Activated CD4-positive, CD25-positive, alpha-beta regulatory T cell treated with anti-CD3 and anti-CD28 coated beads, Interleukin-2, amount 50 U/mL, for 24 hours (primary cell): Measurements from ENCODE around the gene TSR1.
A peak's percentile ranks its signal among the peaks of the same experiment; 100 is the strongest.
"Not testable (repeated sequence)": the region's sequence is repeated elsewhere in the genome, so short reads cannot be mapped to it uniquely, and the experiment has no call there.

Experiments used
- ATAC-seq, 2 donors: fragments of 150-1000 bp; cut with Tn5 transposase; one replicate each; pipeline ENCODE4 v1.10.0; 2021; ENCODE audit warnings: mild to moderate bottlenecking in 1 of 2, moderate library complexity in 1 of 2

The TSR1 gene

DNA sequence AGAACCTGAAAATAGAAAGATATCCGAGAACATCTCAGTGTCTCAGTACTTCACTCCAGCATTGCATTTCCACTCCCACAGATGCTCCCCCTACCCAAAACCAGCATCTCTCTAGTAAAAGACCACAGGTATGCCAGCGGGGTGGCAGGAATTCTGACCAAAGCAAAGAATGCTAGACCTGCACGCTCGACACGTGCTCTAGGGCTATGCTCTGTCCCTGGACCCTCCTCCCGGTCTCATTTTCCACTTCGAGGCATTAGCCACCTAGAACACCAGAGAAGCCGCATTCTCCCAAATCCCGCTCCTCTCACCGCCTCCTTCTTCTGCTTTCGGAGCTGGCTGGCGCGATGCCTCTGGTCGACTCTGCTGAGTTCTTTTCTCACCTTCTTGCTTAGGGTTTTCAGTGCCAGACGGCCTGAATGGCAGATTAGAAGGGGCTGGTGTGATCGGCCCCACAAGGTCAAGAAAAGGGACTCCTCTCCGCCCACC, 487 bp downstream of the TSR1 start:
- ATAC-seq = no peak

DNA sequence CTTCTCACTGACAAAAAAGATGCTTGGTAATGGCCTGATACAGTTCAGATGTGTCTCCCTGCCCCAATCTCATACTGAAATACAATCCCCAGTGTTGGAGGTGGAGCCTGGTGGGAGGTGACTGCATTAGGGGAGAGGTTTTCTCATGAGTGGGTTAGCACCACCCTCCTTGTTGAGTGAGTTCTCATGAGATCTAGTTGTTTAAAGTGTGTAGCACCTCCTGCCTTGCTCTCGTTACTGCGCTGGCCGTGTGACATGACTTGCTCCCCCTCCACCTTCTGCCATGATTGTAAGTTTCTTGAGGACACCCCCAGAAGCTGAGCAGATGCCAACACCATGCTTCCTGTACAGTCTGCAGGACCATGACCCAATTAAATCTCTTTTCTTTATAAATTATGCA, 5.0 kb downstream of the TSR1 start:
- no peak for ATAC-seq

DNA sequence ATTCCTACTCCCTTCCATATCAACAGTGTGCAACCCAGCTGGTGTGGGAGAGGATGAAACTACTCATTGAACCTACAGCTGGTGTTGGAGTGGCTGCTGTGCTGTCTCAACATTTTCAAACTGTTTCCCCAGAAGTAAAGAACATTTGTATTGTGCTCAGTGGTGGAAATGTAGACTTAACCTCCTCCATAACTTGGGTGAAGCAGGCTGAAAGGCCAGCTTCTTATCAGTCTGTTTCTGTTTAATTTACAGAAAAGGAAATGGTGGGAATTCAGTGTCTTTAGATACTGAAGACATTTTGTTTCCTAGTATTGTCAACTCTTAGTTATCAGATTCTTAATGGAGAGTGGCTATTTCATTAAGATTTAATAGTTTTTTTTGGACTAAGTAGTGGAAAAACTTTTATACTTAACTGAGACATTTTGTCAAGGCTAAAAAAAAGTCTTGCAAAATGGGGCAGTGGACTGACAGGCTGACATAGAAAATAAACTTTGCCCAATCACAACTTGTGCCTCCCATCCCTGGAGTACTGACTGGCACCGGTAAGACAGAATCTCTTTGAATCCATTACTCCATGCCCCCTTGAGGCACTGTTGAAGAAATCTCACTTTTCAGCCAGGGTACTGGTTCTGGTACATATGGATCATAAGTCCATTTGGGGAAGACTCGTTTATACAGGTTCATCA, 12.5 kb downstream of the TSR1 start:
- no peak for ATAC-seq

DNA sequence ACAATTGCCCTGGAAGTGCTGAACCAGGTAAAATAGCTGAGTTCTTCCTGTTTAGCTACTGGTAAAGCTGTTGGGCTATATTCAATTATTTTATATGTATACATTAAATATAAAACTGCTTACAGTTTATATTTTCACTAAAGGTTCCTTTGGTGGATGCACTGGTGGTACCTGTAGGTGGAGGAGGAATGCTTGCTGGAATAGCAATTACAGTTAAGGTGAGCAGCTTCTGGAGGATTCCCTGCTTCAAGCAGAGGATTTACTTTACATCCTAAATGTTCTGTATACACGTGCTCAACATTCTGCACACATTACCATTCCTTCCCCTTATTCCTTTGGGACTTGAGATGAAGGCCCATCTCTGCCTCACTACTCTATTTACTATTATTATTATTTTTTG, 14.9 kb downstream of the TSR1 start:
- ATAC-seq = no peak

DNA sequence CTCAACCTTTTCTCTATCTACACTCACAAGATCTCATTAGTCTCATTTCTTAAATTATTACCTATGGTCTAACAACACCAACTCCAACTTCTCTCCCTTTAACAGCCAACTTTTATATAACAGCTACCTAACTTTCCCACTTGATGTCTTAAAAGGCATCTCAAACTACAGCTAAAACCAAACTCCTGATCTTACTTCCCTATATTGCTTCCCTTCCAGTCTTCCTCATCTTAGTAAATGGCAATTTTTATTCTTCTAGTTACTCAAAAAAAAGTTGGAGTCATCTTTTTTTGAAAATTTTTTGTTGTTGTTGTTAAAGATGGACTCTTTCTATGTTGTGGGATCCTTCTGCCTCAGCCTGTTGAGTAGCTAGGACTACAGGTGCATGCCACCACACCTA, 17.2 kb downstream of the TSR1 start:
- no peak for ATAC-seq

DNA sequence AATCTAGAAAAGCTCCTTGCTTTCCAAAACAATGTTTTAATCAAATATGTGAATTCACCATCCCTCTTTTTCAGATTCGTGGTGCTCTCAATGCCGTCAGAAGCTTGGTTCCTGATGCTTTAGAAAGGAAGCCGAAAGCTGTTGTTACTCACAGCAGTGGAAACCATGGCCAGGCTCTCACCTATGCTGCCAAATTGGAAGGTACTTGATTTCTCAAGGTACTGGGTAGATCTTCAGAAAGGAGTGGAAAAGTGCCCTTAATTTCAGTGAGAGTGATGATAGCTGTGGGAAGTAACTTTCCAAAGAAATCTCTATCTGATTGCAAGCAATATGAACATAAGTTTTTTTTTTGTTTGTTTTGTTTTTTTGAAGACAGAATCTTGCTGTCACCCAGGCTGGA, 18.5 kb downstream of the TSR1 start:
- no peak for ATAC-seq

DNA sequence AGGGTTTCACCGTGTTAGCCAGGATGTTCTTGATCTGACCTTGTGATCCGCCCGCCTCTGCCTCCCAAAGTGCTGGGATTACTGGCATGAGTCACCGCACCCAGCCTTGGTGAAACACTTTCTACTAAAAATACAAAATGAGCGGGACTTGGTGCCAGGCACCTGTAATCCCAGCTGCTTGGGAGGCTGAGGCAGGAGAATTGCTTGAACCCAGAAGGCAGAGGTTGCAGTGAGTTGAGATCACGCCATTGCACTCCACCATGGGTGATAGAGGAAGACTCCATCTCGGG, 19.4 kb downstream of the TSR1 start:
- ATAC-seq = not testable (repeated sequence)

DNA sequence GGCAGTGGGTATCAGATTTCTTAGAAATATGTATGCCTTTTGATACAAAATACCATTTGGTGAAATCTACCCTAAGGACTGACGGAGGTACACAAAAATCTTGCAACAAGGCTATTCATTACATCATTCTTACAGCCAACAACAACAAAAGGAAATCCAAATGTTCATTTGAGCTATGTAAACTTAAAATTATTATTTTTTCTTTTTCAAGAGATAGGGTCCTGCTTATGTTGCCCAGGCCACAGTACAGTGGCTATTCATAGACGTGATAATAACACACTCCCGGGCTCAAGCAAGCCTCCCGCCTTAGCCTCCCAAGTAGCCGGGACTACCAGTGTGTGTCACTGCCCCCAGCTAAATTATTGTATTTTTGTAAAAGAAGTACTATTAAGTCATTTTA, 23.5 kb downstream of the TSR1 start:
- no peak for ATAC-seq

DNA sequence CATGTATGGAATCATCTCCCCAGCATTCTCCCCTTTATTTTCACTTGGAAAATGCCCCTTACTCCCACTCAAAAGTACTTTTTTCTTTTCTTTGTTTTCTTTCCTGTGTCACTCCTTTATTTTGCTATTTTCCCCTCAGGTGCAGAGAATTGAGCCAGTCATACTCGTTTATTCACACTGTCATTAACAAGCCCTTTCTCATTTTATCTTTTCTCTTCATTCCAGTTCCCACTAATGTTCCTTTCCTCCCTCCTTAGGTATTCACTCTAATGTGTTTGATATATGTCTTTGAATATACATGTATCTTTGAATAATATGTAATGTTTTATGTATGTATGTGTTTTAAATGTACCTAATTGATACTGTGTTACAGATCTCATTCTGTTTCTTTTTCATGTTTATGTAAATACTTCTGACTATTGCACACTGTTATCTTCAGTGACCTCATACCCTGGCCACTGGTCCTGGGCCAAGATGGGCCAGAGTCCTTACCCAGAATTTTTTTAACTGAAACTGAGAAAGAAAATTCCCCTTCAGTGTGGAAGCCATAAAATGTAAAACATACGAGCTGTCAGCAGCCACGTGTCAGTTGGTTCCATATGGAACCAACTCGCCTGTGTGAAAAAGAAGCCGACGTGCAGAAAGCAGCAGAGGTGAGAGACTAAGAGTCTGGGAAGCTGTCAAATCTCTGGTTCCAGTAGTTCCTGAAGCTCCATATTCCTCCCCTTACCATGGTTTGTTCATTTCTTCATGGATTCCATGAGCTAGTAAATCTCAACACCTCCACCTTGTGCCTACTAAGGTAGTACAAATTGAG, 26.7 kb downstream of the TSR1 start:
- ATAC-seq = no peak

DNA sequence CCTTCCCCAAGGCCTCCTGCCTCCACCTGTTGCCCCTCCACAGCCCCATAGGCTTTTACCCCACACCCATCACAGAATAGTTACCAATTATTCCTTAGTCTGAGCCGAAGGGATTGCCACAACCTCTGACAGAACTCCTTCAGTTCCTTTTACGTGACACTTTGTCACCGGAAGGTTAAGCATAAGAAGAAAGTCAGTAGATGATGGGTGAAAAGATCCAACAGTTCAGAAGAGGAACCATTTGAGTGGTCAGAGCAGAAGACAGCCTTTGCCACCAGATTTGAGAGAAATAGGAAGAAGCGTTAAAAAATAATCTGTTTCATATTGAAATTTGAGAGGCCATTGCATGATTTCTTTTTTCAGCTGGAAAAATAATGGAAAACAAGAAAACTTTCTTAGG, 31.3 kb downstream of the TSR1 start:
- ATAC-seq = no peak

DNA sequence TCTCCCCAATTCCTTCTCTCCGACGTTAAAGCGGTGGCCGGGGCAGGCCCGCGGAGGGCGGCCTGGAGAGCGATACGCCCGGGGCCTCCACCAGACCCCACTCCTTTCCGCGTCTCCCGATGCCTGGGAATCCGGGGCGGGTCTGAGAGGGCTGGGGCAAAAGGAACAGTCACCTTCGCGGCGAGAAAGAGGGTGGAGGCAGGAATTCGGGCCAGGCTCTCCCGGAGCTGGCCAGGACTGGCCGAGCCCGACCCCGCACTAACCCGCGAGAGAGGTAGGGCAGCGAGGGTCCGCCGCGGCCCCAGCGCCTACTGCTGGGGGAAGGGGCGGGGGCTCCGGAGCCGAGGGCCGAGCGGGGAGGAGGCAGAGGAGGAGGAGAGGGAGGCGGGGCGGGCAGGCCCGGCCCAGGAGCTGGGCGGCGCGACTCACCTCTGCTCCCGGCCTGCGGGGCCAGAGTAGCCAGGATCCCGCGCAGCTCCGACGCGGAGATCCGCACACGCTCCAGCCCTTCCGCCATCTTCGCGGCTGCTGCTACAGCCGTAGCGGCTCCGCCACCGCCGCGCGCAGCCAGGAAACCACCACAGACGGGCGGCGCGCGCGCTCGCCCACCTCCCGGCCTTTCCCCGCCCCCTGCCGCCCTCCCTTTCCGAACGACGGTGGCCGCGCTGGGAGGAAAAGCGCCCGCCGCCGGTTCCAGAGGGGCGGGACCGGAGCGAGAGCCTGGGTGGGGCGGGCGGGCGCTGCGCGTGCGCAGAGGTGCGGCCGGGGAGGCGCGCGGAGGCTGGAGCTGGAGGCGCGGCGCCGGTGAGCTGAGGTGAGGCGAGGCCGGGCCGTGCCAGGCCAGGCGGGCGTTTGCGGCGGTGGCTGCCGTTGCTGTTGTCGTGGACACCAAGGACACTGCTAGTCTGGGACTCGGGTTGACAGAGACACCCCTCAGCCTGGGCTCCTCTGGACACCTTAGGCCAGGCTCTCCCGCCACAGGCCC, 32.8 kb downstream of the TSR1 start, which contains the start of the genes SMG6 and SRR:
SMG6 (minus strand) TSS at position 582 of the 985 bp plus-strand sequence; CDS start at position 517, 65 bp downstream.
SRR (plus strand) TSS at position 747 of the 985 bp plus-strand sequence. CDS start 11,611 bp downstream, outside the sequence.
- ATAC-seq = peak; percentile 84 to 87

DNA sequence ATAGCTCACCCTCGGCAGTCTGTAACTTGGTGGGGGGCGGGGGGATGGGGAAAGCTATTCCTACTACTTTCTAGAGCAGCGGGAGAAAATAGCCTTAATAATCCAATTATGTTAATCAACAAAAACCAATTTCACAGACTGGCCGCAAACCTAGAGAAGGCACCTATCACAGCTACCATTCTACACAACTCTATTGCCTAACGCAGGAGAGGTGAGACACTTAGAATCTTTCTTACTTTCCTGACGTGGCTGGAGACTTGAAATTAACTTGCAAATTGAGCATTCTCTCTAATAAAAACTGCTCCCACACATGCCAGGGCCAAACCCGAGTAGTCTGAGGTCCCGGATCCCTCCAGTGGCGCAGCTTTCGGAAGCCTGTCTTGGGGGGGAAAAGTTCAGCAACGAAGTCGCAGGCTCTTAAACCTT, 33.5 kb downstream of the TSR1 start:
- ATAC-seq = no peak

DNA sequence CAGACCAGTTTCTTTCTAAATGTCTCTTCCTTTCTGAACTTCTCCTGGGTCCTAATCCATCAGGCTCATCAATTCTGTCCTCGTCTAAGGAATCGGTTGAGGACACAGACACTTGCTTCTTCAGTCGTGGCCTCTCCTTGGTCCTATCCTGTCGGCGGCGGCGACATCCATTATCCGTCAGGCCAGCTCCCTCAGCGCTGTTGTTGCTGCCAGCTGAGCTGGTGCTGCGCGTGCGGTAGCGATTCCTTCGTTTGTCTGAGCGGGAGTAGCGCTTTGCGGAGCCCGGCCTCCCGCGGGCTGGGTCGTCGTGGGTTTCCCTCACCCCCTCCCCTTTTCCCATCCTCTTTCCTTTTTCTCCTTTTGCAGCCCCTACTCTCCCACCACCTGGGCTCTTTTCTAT, 36.5 kb downstream of the TSR1 start:
- ATAC-seq = no peak

DNA sequence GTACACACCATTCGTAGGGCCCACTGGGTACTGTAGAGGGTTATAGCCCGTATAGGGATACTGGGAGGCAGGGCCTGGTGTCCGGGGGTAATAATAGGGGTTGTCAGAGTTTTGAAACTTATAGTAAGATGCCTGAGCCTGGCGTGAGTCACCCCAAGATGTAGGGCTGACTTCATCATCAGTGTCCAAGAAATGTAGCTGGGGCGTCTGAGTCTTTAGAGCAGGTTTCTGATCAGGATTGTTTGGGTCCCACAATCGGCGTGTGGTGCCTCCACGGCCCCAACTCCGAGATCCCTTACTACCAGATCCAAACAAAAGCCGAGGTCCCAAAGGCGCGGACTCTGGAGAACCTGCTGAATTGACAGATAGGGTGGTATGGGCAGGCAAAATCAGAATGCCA, 37.1 kb downstream of the TSR1 start:
- ATAC-seq = no peak

DNA sequence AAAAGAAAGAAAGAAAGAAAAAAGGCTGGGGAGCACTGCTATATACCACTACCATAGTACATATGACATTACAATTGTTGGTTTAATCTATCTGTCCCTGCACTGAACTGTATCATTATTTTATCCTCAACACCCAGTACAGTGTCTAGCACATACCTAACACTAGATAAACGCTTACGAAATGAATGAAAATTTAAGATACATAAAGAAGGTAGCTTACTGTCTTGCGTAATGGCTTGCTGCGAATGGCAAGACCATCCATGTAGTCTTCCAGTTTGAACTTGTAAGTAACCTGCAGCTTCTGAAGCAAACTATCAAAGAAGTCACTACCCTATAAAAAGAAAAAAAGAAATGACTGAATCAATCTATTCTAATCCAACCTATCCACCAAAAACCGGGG, 39.2 kb downstream of the TSR1 start:
- ATAC-seq = no peak

DNA sequence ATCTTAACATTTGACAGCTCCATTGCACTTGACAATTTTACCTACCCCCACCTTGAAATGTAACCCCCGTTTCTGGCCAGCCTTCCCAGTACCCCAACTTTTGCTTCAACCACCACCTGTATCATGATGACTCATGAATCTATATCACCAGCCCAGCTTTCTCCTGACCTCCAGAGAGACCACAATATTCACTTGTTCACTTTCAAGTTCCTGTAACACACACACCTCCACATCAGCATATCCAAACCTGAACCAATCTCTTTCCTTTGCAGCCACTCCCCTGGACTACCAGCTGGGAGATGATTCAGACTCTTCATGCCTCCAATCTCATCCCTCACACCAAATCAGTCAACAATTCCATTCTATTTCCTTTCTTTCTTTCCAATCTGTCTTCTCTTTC, 40.7 kb downstream of the TSR1 start:
- peak; percentile 56 to 59 for ATAC-seq

DNA sequence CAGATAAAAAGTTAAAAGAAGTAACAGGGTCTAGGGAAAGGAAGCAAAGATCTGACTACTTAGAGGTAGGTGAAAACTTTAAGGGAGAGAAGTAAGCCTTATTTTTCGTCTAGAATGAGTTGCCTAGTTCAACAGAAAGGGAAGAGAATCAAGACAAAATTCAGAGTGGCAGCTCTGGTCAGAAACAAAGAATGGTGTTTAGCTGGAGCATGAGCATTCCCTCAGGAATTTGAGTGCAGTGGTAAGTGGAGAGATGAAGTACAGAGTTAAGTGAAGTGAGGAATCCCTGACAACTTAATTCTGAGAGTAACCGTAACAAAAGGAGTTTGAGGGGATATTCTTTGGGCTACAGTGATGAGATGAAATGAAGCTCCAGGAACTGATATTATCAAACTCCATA, 44.2 kb downstream of the TSR1 start:
- ATAC-seq = no peak

DNA sequence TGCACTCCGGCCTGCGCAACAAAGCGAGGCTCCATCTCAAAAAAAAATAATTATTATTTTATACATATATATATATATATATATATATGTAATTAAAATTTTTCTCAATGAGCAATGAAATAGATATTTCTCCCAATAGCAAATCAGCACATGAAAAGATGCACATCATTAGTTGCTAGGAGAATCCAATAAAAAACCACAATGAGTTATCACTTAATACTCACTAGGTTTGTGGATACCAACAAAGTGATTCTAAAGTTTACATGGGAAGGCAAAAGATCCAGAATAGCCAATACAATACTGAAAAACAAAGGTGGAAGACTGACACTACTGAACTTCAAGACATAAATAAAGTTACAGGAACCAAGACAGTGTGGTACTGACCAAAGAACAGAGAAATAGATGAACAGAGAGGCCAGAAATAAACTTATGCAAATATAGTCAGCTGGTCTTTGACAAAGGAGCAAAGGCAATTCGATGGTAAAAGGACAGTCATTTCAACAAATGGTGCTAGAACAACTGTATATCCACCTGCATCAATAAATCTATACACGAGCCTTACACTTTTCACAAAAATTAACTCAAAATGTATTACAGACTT, 46.3 kb downstream of the TSR1 start:
- peak in 1 of 2 donors; percentile 41 for ATAC-seq

DNA sequence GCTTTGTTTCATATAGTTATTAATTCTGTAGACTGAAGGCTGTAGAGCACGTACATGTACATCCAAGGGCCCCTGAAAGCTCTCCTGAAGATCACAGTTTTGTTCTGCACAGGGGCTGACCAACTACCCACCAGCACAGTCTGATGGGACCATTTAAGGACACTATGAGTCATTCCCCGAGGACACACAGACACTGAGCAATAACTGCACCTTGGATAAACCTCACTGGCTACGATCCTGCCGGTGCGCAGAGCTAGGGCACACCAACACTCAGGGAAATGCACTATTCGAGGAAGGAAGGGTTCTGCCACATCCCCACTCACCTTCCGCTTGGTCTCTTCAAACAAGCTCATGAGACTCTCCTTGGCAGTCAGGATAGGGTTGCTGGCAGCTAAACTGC, 53.0 kb downstream of the TSR1 start:
- ATAC-seq = no peak

DNA sequence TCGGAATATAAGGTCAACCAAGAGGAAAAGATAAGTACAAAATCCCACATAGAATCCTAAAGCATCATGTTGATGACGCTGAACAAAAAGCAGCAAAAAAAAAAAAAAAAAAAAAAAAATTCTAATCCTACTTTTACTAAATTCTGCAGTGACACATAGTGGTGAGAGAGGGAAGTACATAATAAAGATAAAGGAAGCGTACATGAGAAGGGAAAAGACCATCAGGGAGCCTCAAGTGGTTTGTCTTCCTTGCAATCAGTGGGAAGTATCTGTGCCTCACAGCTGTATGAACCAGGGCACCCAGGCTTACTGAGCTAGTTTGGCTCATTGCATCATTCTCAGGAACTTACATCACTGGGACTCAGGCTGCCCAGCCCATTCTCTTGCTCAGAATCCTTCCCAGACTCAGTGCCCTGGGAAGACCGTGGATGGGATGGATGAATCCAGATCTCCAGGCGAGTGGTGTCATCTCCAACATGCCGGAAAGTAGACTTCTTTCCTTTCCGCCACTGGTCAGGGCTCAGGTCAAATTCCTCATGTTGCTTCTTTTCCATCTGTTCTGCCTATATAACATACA, 53.9 kb downstream of the TSR1 start:
- no peak for ATAC-seq

DNA sequence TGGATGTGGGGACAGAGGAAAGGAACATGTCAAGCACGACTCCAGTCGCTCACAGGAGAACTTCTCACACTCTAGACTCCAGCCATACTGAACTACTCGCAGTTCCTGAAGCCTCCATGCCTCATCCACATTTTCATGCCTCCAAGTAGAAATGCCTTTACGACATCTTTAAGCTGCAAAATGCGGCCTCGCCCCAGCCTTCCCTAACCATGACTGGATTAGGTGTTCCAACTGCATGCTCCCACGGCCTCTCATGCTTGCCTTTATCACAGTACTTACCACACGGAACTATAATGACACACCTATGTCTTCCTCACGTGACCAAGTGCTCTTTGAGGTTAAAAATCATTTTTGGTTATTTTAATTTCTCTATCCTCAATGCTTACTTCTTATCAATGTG, 56.5 kb downstream of the TSR1 start:
- ATAC-seq = no peak
